AG20443 (cell line): Measurements from ENCODE around the gene LDHAL6B.
"Not testable (repeated sequence)": the region's sequence is repeated elsewhere in the genome, so short reads cannot be mapped to it uniquely, and the experiment has no call there.

Source experiments
- DNase-seq: peaks from one replicate; pipeline ENCODE4 v3.0.0; 2012; ENCODE audit warnings: low spot score, mixed read lengths

Gene LDHAL6B

GRCh38 chr15:59206623-59207183 is at the start of gene LDHAL6B:
LDHAL6B (plus strand) TSS chr15:59206843; CDS start chr15:59206941, 98 bp downstream.
- no peak for DNase-seq

- no peak for DNase-seq
These were observed 49.2 kb upstream of the LDHAL6B start for GRCh38 chr15:59157396-59157795.

- DNase-seq: no peak
These were observed 48.6 kb upstream of the LDHAL6B start for GRCh38 chr15:59157840-59158700.

- DNase-seq: no peak
These were observed 48.0 kb upstream of the LDHAL6B start for GRCh38 chr15:59158701-59159034.

- no peak for DNase-seq
These were observed 47.4 kb upstream of the LDHAL6B start for GRCh38 chr15:59159210-59159609.

GRCh38 chr15:59160880-59161593 is 45.6 kb upstream of the LDHAL6B start:
- DNase-seq: no peak

- not testable (repeated sequence) for DNase-seq
These were observed 44.6 kb upstream of the LDHAL6B start for GRCh38 chr15:59162080-59162479.

- DNase-seq: no peak
These were observed 40.9 kb upstream of the LDHAL6B start for GRCh38 chr15:59165726-59166125.

GRCh38 chr15:59166166-59166565 is 40.5 kb upstream of the LDHAL6B start:
- no peak for DNase-seq

- DNase-seq: no peak
These were observed 39.9 kb upstream of the LDHAL6B start for GRCh38 chr15:59166601-59167265.

GRCh38 chr15:59168536-59168935 is 38.1 kb upstream of the LDHAL6B start:
- no peak for DNase-seq

GRCh38 chr15:59169251-59169708 is 37.4 kb upstream of the LDHAL6B start:
- DNase-seq: peak; percentile 73

- peak; percentile 76 for DNase-seq
These were observed 36.2 kb upstream of the LDHAL6B start for GRCh38 chr15:59170295-59171066.

GRCh38 chr15:59171067-59171397 is 35.6 kb upstream of the LDHAL6B start:
- no peak for DNase-seq

GRCh38 chr15:59172289-59172901 is 34.2 kb upstream of the LDHAL6B start:
- no peak for DNase-seq

GRCh38 chr15:59173194-59173593 is 33.4 kb upstream of the LDHAL6B start:
- DNase-seq: no peak

GRCh38 chr15:59174151-59174834 is 32.4 kb upstream of the LDHAL6B start:
- no peak for DNase-seq

- peak; percentile 73 for DNase-seq
These were observed 31.5 kb upstream of the LDHAL6B start for GRCh38 chr15:59174835-59175831.

GRCh38 chr15:59176653-59177316 is 29.9 kb upstream of the LDHAL6B start:
- no peak for DNase-seq
